ENCODE data around the gene RRP12. TPM values are rescaled to one million over a fixed set of nuclear protein-coding genes. Genes with fewer than 3 reads are reported as not detected.
A peak's percentile ranks its signal among the peaks of the same experiment; 100 is the strongest.
"Not testable (repeated sequence)": the region's sequence is repeated elsewhere in the genome, so short reads cannot be mapped to it uniquely, and the experiment has no call there.

The RRP12 gene
- total RNA-seq, 1 donor from 2014 or later, result 41.6 TPM

DNA sequence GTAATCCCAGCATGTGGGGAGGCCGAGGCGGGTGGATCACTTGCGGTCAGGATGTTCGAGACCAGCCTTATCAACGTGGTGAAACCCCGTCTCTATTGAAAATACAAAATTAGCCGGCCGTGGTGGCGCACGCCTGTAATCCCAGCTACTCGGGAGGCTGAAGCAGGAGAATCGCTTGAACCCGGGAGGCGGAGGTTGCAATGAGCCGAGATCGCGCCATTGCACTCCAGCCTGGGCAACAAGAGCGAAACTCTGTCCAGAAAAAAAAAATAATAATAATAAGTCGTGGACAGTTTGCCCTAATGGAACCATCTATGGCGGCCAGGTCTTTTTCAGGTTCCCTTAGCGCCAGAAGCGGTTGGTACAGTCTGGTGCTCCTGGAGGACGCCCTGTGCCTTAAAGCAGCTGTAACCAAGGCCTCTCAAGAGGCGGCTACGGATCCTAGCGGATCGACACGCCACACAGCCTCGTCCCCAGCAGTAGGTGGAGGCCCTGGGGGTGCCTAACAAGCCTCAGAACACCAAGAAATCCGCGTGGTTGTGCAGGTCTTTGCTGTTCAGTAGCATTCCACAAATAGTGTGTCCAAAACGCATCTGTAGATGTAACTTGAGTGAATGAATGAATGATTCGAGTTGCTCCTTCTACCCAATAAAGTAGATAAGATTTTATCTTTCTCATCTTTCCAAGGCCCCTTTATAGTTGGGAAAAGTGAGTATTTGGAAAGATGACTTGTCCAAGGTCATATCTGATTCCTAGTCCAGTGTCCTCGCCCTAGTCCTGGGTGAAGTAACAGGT lies 25.8 kb upstream of the RRP12 start:
- TF ChIP-seq, protein P1, sequence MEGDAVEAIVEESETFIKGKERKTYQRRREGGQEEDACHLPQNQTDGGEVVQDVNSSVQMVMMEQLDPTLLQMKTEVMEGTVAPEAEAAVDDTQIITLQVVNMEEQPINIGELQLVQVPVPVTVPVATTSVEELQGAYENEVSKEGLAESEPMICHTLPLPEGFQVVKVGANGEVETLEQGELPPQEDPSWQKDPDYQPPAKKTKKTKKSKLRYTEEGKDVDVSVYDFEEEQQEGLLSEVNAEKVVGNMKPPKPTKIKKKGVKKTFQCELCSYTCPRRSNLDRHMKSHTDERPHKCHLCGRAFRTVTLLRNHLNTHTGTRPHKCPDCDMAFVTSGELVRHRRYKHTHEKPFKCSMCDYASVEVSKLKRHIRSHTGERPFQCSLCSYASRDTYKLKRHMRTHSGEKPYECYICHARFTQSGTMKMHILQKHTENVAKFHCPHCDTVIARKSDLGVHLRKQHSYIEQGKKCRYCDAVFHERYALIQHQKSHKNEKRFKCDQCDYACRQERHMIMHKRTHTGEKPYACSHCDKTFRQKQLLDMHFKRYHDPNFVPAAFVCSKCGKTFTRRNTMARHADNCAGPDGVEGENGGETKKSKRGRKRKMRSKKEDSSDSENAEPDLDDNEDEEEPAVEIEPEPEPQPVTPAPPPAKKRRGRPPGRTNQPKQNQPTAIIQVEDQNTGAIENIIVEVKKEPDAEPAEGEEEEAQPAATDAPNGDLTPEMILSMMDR (conservative IDR thresholded peaks at IDR 0.05), result no peak
- Mint-ChIP-seq H3K27me3 (no peaks in the 10 kb centered on the region), H3K36me3 (peaks cover 6% of the 10 kb centered on the region), H3K9me3 (no peaks in the 10 kb centered on the region), H3K4me3 (peak overlapping the region; percentile 94), H3K4me1 (ENCODE audit: unreplicated experiment) (peaks cover 12% of the 10 kb centered on the region), H3K27ac (peak overlapping the region; percentile 87)
- no peak for DNase-seq (ENCODE audit: extremely low spot score, unreplicated experiment)

DNA sequence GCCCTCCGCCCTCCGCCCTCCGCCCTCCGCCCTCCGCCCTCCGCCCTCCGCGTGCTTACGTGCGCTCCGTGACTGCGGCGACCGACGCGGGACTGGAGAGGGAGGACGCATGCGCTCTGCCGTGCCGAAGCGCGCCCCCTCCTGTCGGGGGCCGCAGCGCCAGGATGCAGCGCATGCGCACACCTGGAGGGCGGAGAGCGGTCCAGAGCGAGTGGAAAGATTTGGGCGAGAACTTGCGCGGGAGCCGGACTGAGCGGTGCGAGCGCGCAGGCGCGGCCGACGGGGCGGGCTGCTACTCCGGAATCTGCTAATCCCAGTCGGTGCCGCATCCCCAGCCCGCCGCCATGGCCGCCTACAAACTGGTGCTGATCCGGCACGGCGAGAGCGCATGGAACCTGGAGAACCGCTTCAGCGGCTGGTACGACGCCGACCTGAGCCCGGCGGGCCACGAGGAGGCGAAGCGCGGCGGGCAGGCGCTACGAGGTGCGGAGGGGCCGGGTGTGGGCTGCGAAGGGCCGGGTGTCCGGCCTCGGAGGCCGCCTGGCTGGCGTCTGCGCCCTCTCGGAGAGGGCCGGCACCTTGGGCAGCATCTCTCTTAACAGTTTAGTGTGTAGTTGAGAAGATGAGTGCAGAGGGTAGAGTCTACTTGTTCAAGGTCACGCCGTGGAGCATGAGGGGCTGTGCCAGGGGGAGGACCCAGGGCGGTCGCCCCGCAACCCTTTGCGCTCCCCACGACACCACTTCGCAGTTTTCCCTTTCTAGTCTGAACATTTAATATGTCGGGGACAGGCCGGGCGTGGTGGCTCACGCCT lies 25.0 kb upstream of the RRP12 start, which contains the start of gene PGAM1:
PGAM1 (plus strand) TSS at position 228 of the 812 bp plus-strand sequence; CDS start at position 345, 117 bp downstream.
- Mint-ChIP-seq H3K4me1 (ENCODE audit: unreplicated experiment) (peaks cover 12% of the 10 kb centered on the region), H3K9me3 (no peaks in the 10 kb centered on the region), H3K36me3 (peaks cover 5% of the 10 kb centered on the region), H3K4me3 (peak within 1 kb of the TSS; percentile 94), H3K27ac (peak within 1 kb of the TSS; percentile 91), H3K27me3 (no peaks in the 10 kb centered on the region)
- TF ChIP-seq, protein P1 (conservative IDR thresholded peaks at IDR 0.05), result peak; percentile 68
- DNase-seq (ENCODE audit: extremely low spot score, unreplicated experiment), result peak; percentile 99

DNA sequence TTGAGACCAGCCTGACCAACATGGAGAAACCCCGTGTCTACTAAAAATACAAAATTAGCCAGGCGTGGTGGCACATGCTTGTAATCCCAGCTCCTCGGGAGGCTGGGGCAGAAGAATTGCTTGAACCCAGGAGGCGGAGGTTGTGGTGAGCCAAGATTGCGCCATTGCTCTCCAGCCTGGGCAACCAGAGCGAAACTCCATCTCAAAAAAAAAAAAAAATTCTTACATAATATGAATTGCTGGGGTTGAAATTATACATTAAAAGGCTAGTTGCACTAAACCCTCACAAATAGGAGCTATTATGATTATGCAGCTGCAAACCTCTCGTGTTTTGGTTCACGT lies 22.6 kb upstream of the RRP12 start:
- H3K27ac Mint-ChIP-seq, H3K36me3 Mint-ChIP-seq: not testable (repeated sequence)
- H3K4me1 Mint-ChIP-seq (ENCODE audit: unreplicated experiment), result peaks cover 19% of the 10 kb centered on the region

DNA sequence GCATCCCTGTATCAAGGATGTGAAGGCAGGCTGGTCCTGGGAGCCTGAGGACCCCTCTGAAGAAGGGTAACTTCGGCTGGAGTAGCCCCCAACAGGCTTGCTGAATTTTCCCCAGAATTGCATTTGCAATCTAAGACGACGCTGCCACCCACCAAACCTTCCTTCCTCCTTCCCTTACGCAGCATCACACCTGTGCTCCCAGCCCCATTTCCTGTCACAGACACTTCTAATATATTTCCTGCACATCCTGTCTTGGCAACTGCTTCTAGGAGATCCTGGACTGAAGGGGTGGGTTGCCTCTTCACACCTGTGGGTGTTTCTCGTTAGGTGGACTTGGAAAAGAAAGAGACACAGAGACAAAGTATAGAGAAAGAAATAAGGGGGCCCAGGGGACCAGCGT lies 15.4 kb upstream of the RRP12 start:
- H3K4me3 Mint-ChIP-seq, result no peak overlapping the region
- H3K4me1 Mint-ChIP-seq (ENCODE audit: unreplicated experiment), result peaks cover 36% of the 10 kb centered on the region
- TF ChIP-seq, protein P1 (conservative IDR thresholded peaks at IDR 0.05), result no peak
- no peak for DNase-seq (ENCODE audit: extremely low spot score, unreplicated experiment)
- H3K9me3 Mint-ChIP-seq, result no peaks in the 10 kb centered on the region
- no peaks in the 10 kb centered on the region for H3K27me3 Mint-ChIP-seq
- H3K36me3 Mint-ChIP-seq, result no peaks in the 10 kb centered on the region
- no peak overlapping the region for H3K27ac Mint-ChIP-seq

More for the DNA sequence above, 22.6 kb upstream of the RRP12 start:
- not testable (repeated sequence) for H3K27me3 Mint-ChIP-seq; H3K9me3 Mint-ChIP-seq; DNase-seq (ENCODE audit: extremely low spot score, unreplicated experiment)
- H3K4me3 Mint-ChIP-seq, result peak overlapping the region; percentile 49

DNA sequence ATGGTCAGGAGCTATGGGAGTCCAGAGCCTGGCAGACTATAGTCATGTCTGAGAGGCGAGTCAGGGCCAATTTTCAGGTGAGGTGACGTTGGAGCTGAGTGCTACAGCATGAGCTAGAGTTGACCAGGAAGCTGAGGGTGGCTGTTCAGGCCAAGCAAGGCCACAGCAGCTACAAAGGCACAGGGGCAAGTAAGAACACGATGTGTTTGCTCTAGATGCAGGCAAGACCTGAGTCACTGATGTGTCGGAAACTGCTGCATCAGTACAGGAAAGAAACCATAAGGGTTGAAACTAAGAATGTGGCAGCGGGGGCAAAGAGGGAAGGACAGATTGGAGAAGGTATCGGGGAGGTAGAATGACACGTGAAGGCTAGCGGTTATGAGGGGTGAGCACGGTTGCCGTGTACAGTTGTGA lies 11.8 kb upstream of the RRP12 start:
- H3K27ac Mint-ChIP-seq, result peak overlapping the region; percentile 64
- no peaks in the 10 kb centered on the region for H3K9me3 Mint-ChIP-seq
- peaks cover 26% of the 10 kb centered on the region for H3K4me1 Mint-ChIP-seq (ENCODE audit: unreplicated experiment)
- TF ChIP-seq, protein P1 (conservative IDR thresholded peaks at IDR 0.05), result no peak
- no peaks in the 10 kb centered on the region for H3K36me3 Mint-ChIP-seq
- no peak for DNase-seq (ENCODE audit: extremely low spot score, unreplicated experiment)
- H3K4me3 Mint-ChIP-seq, result peak overlapping the region; percentile 13
- no peaks in the 10 kb centered on the region for H3K27me3 Mint-ChIP-seq

DNA sequence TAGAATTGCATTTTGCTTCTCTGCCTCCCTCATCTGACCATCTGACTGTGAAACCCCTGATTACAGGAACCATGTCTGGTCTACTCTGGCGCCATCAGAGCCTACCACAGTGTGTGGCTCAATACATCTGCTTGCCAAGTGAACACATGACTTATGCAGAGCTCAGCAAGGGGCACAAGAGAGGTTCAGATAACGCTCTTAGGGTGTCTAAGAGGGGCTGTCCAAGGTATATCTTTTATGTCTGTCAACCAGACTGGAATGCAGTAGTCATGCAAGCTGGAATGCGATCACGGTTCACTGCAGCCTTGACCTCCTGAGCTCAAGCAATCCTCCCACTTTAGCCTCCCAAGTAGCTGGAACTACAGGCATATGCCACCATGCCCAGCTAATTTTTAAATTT lies 10.3 kb upstream of the RRP12 start:
- DNase-seq (ENCODE audit: extremely low spot score, unreplicated experiment), result no peak
- Mint-ChIP-seq H3K27me3 (no peaks in the 10 kb centered on the region), H3K4me3 (no peak overlapping the region), H3K9me3 (no peaks in the 10 kb centered on the region), H3K36me3 (no peaks in the 10 kb centered on the region), H3K4me1 (ENCODE audit: unreplicated experiment) (peaks cover 23% of the 10 kb centered on the region), H3K27ac (peak overlapping the region; percentile 74)
- TF ChIP-seq, protein P1 (conservative IDR thresholded peaks at IDR 0.05), result no peak
